ENCODE results near the gene ABCA6. TPM values are rescaled to one million over a fixed set of nuclear protein-coding genes. Genes with fewer than 3 reads are reported as not detected.

The ABCA6 gene
- total RNA-seq, 2 donors from 2014 or later, result not detected

DNA sequence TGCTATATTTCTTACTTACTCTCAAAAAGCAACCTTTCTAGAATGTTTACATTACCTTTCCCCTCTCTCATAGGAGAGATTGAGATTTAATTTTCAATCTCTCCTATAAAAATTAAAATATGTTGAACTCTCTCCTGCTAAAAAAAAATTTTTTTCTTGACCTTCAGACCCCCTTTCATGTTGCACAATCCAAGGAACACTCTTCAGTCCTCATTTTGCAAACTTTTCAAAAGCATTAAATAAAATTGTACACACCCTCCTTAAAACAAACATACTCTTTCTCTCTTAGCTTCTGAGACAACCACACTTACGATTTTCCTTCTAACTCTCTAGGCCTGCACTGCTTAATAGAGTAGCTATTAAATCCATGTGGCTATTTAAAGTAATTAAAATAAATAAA, 8.6 kb upstream of the ABCA6 start:
- Histone ChIP-seq H3K9me3 (ENCODE audit: control insufficient read depth, low read length) (no peaks in the 10 kb centered on the region), H3K4me3 (ENCODE audit: low read length) (no peak overlapping the region), H3K27ac (ENCODE audit: low read depth, low read length) (no peak overlapping the region), H3K9ac (ENCODE audit: extremely low read depth, low read length, poor library complexity, severe bottlenecking) (no peak overlapping the region), H3K27me3 (ENCODE audit: control insufficient read depth, insufficient read depth, low read length, poor library complexity, severe bottlenecking) (no peaks in the 10 kb centered on the region), H3K36me3 (ENCODE audit: control insufficient read depth, insufficient read depth, low read length) (no peaks in the 10 kb centered on the region), H3K4me1 (ENCODE audit: control insufficient read depth, insufficient read depth, low read length) (no peaks in the 10 kb centered on the region)
- peaks cover 8% of the 10 kb centered on the region for H3K9me3 Mint-ChIP-seq
- H3K4me3 Mint-ChIP-seq, result no peak overlapping the region
- no peaks in the 10 kb centered on the region for H3K4me1 Mint-ChIP-seq
- DNase-seq, result no peak
- TF ChIP-seq, protein P1, sequence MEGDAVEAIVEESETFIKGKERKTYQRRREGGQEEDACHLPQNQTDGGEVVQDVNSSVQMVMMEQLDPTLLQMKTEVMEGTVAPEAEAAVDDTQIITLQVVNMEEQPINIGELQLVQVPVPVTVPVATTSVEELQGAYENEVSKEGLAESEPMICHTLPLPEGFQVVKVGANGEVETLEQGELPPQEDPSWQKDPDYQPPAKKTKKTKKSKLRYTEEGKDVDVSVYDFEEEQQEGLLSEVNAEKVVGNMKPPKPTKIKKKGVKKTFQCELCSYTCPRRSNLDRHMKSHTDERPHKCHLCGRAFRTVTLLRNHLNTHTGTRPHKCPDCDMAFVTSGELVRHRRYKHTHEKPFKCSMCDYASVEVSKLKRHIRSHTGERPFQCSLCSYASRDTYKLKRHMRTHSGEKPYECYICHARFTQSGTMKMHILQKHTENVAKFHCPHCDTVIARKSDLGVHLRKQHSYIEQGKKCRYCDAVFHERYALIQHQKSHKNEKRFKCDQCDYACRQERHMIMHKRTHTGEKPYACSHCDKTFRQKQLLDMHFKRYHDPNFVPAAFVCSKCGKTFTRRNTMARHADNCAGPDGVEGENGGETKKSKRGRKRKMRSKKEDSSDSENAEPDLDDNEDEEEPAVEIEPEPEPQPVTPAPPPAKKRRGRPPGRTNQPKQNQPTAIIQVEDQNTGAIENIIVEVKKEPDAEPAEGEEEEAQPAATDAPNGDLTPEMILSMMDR (conservative IDR thresholded peaks at IDR 0.05), result no peak
- H3K27me3 Mint-ChIP-seq (ENCODE audit: insufficient read depth), result no peaks in the 10 kb centered on the region
- H3K27ac Mint-ChIP-seq, result no peak overlapping the region
- H3K36me3 Mint-ChIP-seq (ENCODE audit: low read depth), result no peaks in the 10 kb centered on the region
- WGBS, 2 experiments (ENCODE audit: insufficient coverage in 1 of 2, insufficient read length in 1 of 2), result 70% methylated on average over 1 of the region's 1 CpG; no CpG with 5 or more reads in 1 of the 2 experiments

DNA sequence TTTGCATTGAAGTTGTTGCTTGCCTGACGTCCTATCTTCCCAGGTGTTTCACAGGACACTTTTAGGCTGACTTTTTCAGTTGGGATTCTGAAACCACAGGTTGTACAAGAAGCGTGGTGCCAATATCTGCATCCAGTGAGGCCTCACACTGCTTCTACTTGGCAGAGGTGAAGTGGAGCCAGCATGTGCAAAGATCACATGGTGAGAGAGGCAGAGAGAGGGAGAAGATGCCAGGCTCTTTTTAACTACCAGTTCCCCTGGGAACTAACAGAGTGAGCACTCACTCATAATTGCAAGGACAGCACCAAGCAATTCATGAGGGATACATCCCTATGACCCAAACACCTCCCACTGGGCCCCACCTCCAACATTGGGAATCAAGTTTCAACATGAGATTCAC, 5.8 kb upstream of the ABCA6 start:
- Mint-ChIP-seq H3K4me1 (no peaks in the 10 kb centered on the region), H3K36me3 (ENCODE audit: low read depth) (no peaks in the 10 kb centered on the region), H3K9me3 (peaks cover 8% of the 10 kb centered on the region), H3K27ac (no peak overlapping the region), H3K27me3 (ENCODE audit: insufficient read depth) (peaks cover 6% of the 10 kb centered on the region), H3K4me3 (no peak overlapping the region)
- H3K36me3 ChIP-seq (ENCODE audit: control insufficient read depth, insufficient read depth, low read length), result no peaks in the 10 kb centered on the region
- no peak overlapping the region for H3K27ac ChIP-seq (ENCODE audit: low read depth, low read length)
- TF ChIP-seq, protein P1 (conservative IDR thresholded peaks at IDR 0.05), result no peak
- no peak for DNase-seq
- no peaks in the 10 kb centered on the region for H3K27me3 ChIP-seq (ENCODE audit: control insufficient read depth, insufficient read depth, low read length, poor library complexity, severe bottlenecking)
- WGBS, 2 experiments (ENCODE audit: insufficient coverage in 1 of 2, insufficient read length in 1 of 2), result 84 to 90% methylated on average over 2 of the region's 2 CpGs
- H3K4me1 ChIP-seq (ENCODE audit: control insufficient read depth, insufficient read depth, low read length), result no peaks in the 10 kb centered on the region
- H3K9ac ChIP-seq (ENCODE audit: extremely low read depth, low read length, poor library complexity, severe bottlenecking), result no peak overlapping the region
- H3K9me3 ChIP-seq (ENCODE audit: control insufficient read depth, low read length), result no peaks in the 10 kb centered on the region
- H3K4me3 ChIP-seq (ENCODE audit: low read length), result no peak overlapping the region

DNA sequence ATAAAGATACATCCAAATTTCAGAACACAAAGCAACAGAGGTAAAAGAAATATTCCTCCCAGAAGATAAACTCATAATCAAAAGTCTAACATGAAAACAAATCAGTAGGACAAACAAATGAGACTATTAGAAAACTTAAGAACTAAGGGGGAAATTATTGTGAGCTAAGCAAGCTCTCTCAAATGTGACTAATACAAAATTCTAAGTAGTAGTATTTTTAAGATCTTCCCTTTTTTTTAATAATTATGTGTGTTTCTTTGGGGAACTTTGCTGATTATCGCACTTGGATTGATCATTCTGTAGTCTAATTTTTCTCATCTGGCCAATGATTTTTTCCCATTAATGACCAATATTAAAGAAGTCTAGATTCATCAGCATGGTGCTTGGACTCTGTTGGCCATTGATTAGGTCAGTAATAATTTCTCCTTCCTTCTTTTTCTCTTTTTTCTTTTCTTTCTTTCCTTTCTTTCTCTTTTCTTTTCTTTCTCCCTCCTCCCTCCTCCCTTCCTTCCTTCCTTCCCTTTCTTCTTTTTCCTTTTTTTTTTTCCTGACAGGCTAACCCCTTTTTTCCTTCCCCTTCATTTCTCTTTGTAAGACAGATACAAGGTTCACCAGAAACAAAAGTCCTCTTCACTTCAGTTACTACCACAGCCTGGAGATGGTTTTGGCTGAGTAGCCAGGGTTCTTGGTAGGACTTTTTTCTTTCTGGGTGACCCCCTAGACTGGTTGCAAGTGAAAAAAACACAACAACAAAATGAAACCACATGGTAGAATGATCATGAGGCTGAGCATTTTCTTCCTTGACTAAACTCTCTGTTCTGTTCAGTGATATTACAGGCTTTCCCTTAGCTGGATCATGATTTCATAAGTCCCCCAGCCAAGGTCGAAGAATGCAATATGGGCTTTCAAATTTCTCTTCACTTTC, 2.9 kb upstream of the ABCA6 start:
- 90% methylated on average over 2 of the region's 2 CpGs; no CpG with 5 or more reads in 1 of the 2 experiments for WGBS, 2 experiments (ENCODE audit: insufficient coverage in 1 of 2, insufficient read length in 1 of 2)
- TF ChIP-seq, protein P1 (conservative IDR thresholded peaks at IDR 0.05), result no peak
- peaks cover 6% of the 10 kb centered on the region for H3K27me3 Mint-ChIP-seq (ENCODE audit: insufficient read depth)

More for the DNA sequence above, 2.9 kb upstream of the ABCA6 start:
- H3K4me1 ChIP-seq (ENCODE audit: control insufficient read depth, insufficient read depth, low read length), result no peaks in the 10 kb centered on the region
- no peak overlapping the region for H3K9ac ChIP-seq (ENCODE audit: extremely low read depth, low read length, poor library complexity, severe bottlenecking)
- no peak for DNase-seq
- H3K27ac Mint-ChIP-seq, result no peak overlapping the region
- no peak overlapping the region for H3K27ac ChIP-seq (ENCODE audit: low read depth, low read length)
- H3K4me3 ChIP-seq (ENCODE audit: low read length), result no peak overlapping the region
- no peaks in the 10 kb centered on the region for H3K9me3 Mint-ChIP-seq
- no peaks in the 10 kb centered on the region for H3K36me3 ChIP-seq (ENCODE audit: control insufficient read depth, insufficient read depth, low read length)
- no peaks in the 10 kb centered on the region for H3K36me3 Mint-ChIP-seq (ENCODE audit: low read depth)
- H3K4me3 Mint-ChIP-seq, result no peak overlapping the region
- H3K4me1 Mint-ChIP-seq, result no peaks in the 10 kb centered on the region
- no peaks in the 10 kb centered on the region for H3K27me3 ChIP-seq (ENCODE audit: control insufficient read depth, insufficient read depth, low read length, poor library complexity, severe bottlenecking)
- no peaks in the 10 kb centered on the region for H3K9me3 ChIP-seq (ENCODE audit: control insufficient read depth, low read length)
